HEK293 (cell line): ENCODE results near the gene MAVS.

Experiments used
- CTCF ChIP-seq: fragments of 450-650 bp; formaldehyde crosslinking; IDR thresholded peaks from 2 replicates; pipeline ENCODE4 v1.5.1; 2016; ENCODE audit warnings: missing biosample characterization, missing genetic modification characterization
- ZNF2 ChIP-seq: fragments of 450-650 bp; formaldehyde crosslinking; IDR thresholded peaks from 2 replicates; pipeline ENCODE4 v1.5.1; 2016; ENCODE audit warnings: missing biosample characterization, missing genetic modification characterization
- TF ChIP-seq, protein P1 (sequence below): fragments of 450-650 bp; formaldehyde crosslinking; IDR thresholded peaks from 2 replicates; pipeline ENCODE4 v1.5.1; 2016; ENCODE audit warnings: missing biosample characterization, missing genetic modification characterization, low read depth

DNA sequence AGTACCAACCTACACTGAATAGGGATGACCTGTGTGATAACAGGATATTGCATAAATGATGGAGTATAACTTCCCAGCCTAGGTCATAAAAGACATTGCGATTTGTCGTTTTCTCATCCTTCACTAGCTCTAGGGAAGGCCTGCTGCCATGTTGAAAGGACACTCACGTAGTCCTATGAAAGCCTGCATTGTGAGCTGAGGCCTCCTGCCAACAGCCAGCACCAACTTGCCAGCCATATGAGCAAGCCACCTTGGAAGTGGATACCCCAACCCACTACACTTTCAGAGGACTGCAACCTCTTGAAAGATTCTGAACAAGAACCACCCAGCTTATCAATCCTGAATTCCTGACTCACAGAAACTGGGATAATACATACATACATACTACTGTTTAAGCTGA lies 39.1 kb downstream of the MAVS start:
- TF ChIP-seq CTCF (tag by site-specific recombination), result no peak
- TF ChIP-seq ZNF2, result no peak
- TF ChIP-seq, protein P1, sequence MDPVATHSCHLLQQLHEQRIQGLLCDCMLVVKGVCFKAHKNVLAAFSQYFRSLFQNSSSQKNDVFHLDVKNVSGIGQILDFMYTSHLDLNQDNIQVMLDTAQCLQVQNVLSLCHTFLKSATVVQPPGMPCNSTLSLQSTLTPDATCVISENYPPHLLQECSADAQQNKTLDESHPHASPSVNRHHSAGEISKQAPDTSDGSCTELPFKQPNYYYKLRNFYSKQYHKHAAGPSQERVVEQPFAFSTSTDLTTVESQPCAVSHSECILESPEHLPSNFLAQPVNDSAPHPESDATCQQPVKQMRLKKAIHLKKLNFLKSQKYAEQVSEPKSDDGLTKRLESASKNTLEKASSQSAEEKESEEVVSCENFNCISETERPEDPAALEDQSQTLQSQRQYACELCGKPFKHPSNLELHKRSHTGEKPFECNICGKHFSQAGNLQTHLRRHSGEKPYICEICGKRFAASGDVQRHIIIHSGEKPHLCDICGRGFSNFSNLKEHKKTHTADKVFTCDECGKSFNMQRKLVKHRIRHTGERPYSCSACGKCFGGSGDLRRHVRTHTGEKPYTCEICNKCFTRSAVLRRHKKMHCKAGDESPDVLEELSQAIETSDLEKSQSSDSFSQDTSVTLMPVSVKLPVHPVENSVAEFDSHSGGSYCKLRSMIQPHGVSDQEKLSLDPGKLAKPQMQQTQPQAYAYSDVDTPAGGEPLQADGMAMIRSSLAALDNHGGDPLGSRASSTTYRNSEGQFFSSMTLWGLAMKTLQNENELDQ (tag by site-specific recombination), result no peak
